Neuronal stem cell (in vitro differentiated cells): ENCODE data around the gene CCNDBP1.

Source experiments
- DNase-seq: peaks from one replicate; pipeline ENCODE4 v3.0.0-alpha.2; 2013; ENCODE audit warnings: low spot score
- H2AFZ ChIP-seq: one replicate; pipeline ENCODE4 v1.6.1; 2013; ENCODE audit warnings: mild to moderate bottlenecking, low read length, inconsistent platforms
- H2AK5ac ChIP-seq: 2 replicates; pipeline ENCODE4 v1.6.1; 2013; ENCODE audit warnings: low read depth, mild to moderate bottlenecking, inconsistent platforms, low read length, moderate library complexity, mixed read lengths
- H2BK120ac ChIP-seq: 2 replicates; pipeline ENCODE4 v1.6.1; 2013; ENCODE audit warnings: low read depth, mild to moderate bottlenecking, inconsistent platforms, low read length, moderate library complexity, mixed read lengths
- H2BK12ac ChIP-seq: one replicate; pipeline ENCODE4 v1.6.1; 2013; ENCODE audit warnings: low read length, inconsistent platforms
- H2BK15ac ChIP-seq: 2 replicates; pipeline ENCODE4 v1.6.1; 2013; ENCODE audit warnings: mild to moderate bottlenecking, low read length, inconsistent platforms, mixed read lengths
- H2BK5ac ChIP-seq: one replicate; pipeline ENCODE4 v1.6.1; 2013; ENCODE audit warnings: inconsistent platforms, mild to moderate bottlenecking, low read length, moderate library complexity
- H3K14ac ChIP-seq: one replicate; pipeline ENCODE4 v1.6.1; 2013; ENCODE audit warnings: low read length, inconsistent platforms
- H3K18ac ChIP-seq: 2 replicates; pipeline ENCODE4 v1.6.1; 2013; ENCODE audit warnings: low read length, inconsistent platforms
- H3K23ac ChIP-seq: 2 replicates; pipeline ENCODE4 v1.6.1; 2013; ENCODE audit warnings: low read depth, mild to moderate bottlenecking, mixed read lengths, low read length, inconsistent platforms; ENCODE audit not compliant: poor library complexity
- H3K27ac ChIP-seq: replicated peaks from 3 replicates; pipeline ENCODE4 v1.5.1; 2013; ENCODE audit warnings: low read length, inconsistent platforms
- H3K27me3 ChIP-seq, 3 experiments: 2 replicates each; pipeline ENCODE4 v1.6.1; 2013; ENCODE audit warnings: low read length in 3 of 3, mild to moderate bottlenecking in 2 of 3, inconsistent platforms in 1 of 3, low read depth in 1 of 3, mixed read lengths in 1 of 3, moderate library complexity in 1 of 3; ENCODE audit not compliant: control insufficient read depth in 3 of 3, insufficient read depth in 3 of 3
- H3K36me3 ChIP-seq, 2 donors: replicated peaks in 1 of 2; 2 replicates each; pipeline ENCODE4 v1.6.1; 2013; ENCODE audit warnings: low read length in 2 of 2; ENCODE audit not compliant: control insufficient read depth in 2 of 2, insufficient read depth in 2 of 2
- H3K4ac ChIP-seq: 2 replicates; pipeline ENCODE4 v1.6.1; 2013; ENCODE audit warnings: inconsistent platforms, mild to moderate bottlenecking, low read length, moderate library complexity
- H3K4me1 ChIP-seq, 2 donors: 1 replicate in 1 of 2; 2 replicates in 1 of 2; pipeline ENCODE4 v1.6.1; 2013; ENCODE audit warnings: low read length in 2 of 2, low read depth in 1 of 2; ENCODE audit not compliant: control insufficient read depth in 2 of 2, insufficient read depth in 1 of 2
- H3K4me2 ChIP-seq: one replicate; pipeline ENCODE4 v1.6.1; 2013; ENCODE audit warnings: mild to moderate bottlenecking, low read length, inconsistent platforms; ENCODE audit not compliant: insufficient read depth, poor library complexity, severe bottlenecking
- H3K4me3 ChIP-seq, 2 donors: 2 replicates each; pipeline ENCODE4 v1.5.1; 2013; ENCODE audit warnings: low read length in 2 of 2, mild to moderate bottlenecking in 2 of 2, inconsistent platforms in 1 of 2, moderate library complexity in 1 of 2
- H3K79me1 ChIP-seq: one replicate; pipeline ENCODE4 v1.6.1; 2013; ENCODE audit warnings: low read depth, mild to moderate bottlenecking, inconsistent platforms, low read length, moderate library complexity
- H3K9ac ChIP-seq: one replicate; pipeline ENCODE4 v1.6.1; 2013; ENCODE audit warnings: mild to moderate bottlenecking, low read depth, low read length, inconsistent platforms; ENCODE audit not compliant: poor library complexity
- H3K9me3 ChIP-seq, 2 donors: replicated peaks in 1 of 2; 2 replicates each; pipeline versions ENCODE3 to v1.6.1; 2013; ENCODE audit warnings: low read length in 2 of 2, mild to moderate bottlenecking in 2 of 2, inconsistent platforms in 1 of 2, low read depth in 1 of 2, mixed read lengths in 1 of 2, moderate library complexity in 1 of 2; ENCODE audit not compliant: control insufficient read depth in 2 of 2, insufficient read depth in 1 of 2
- H4K8ac ChIP-seq: one replicate; pipeline ENCODE4 v1.6.1; 2013; ENCODE audit warnings: low read depth, mild to moderate bottlenecking, inconsistent platforms, low read length, moderate library complexity
- H4K91ac ChIP-seq: one replicate; pipeline ENCODE4 v1.6.1; 2013; ENCODE audit warnings: low read length, low read depth, mild to moderate bottlenecking, inconsistent platforms; ENCODE audit not compliant: poor library complexity
- WGBS, 2 donors: extraction: QIAGEN DNeasy Blood & Tissue Kit; methylation state at CpG; one replicate each; pipeline ENCODE4 v1.1.7; 2013; ENCODE audit warnings: missing lambda C conversion rate in 2 of 2, mixed read lengths in 1 of 2; ENCODE audit not compliant: insufficient read length in 2 of 2, insufficient replicate concordance in 1 of 2; ENCODE audit errors: extremely low coverage in 2 of 2; 5-methylcytosine and 5-hydroxymethylcytosine counted together

Gene CCNDBP1

DNA sequence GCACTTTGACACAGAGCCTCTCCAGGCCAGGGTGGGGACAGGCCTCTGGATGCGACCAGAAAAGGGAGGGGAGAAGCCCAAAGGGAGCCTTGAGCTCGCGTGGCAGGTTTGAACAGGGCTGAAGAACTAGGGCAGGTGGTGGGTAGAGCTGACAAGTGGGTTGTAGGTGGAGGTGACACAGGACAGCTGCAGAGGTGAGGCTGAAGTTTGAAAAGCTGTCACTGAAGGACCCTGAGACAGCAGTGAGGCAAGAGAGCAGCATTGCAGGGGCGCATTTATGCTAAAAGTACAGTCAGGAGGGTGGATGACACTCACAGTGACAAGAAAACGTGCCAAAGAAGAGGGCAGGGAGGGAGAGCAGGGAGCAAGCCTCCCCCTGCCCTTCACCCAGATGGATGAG is 57.4 kb downstream of the CCNDBP1 start:
- DNase-seq, result no peak
- Histone ChIP-seq H3K4me2 (no peak overlapping the region), H3K9ac (no peak overlapping the region), H2BK12ac (peak overlapping the region; percentile 24), H2BK15ac (no peak overlapping the region), H3K36me3 (no peaks in the 10 kb centered on the region), H3K4me1 (peaks cover 0 to 8% of the 10 kb centered on the region in 2 donors), H3K4me3 (no peak overlapping the region), H3K79me1 (no peaks in the 10 kb centered on the region), H2BK5ac (no peak overlapping the region), H2BK120ac (no peak overlapping the region), H2AFZ (no peak overlapping the region), H3K4ac (no peak overlapping the region), H2AK5ac (peak overlapping the region; percentile 53), H3K9me3 (no peaks in the 10 kb centered on the region), H4K8ac (no peak overlapping the region), H4K91ac (no peak overlapping the region), H3K27me3 (peaks cover 0 to 46% (median 0%) of the 10 kb centered on the region in 3 experiments), H3K23ac (no peak overlapping the region), H3K27ac (no peak overlapping the region), H3K18ac (no peak overlapping the region), H3K14ac (no peak overlapping the region)
- no CpG with 5 or more reads among the region's 5 CpGs for WGBS, 2 donors

DNA sequence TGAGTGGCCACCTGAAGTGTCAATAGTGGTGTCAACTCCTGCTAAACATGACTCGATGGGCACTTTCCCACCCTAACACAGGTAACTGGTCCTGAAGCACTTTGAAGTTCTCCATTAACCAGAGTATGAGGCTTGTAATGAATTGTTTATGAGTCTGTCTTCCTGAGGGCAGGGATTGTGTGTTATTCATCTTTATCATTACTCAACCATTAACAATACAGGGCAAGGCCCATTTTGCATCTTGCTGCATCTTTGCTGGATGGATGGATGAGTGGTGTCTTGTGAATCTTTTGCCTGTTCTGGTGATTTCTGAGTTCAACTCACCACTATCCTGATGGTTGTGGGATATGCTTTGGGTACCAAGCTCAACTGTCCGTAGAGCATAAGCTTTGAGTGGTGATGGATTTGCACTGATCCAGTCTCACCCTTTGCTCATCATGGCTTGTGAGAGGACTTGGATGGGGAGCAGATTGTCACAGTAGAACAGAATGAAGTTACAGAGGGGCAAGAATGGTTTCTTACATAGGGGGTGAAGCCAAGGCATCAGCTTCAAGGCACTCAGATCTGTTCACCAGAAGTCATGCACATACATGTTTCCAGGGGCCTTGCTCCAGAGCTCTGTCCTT is 57.9 kb downstream of the CCNDBP1 start:
- Histone ChIP-seq H3K27ac (no peak overlapping the region), H3K4me3 (no peak overlapping the region)
- no peak for DNase-seq

DNA sequence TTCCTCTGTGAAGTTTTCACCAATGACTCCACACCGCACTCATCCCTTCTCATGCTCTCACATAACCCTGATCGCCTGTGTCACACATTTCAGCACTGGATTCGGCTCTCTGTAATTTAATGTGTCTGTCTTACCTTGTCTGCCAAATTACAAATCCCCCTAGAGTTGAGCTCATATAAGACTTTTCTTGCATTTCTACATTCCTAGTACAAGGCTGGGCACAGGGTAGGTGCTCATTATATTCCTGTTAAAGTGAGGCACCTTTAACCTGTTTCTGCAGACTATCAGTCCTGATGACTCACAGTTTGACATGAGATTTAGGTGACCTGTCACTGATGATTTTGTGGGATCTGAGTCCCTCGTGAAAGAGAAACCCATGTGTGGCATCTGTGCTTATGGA is 58.9 kb downstream of the CCNDBP1 start:
- Histone ChIP-seq H3K4ac (no peak overlapping the region), H2AFZ (no peak overlapping the region), H4K91ac (no peak overlapping the region), H2BK15ac (no peak overlapping the region), H2BK5ac (no peak overlapping the region), H4K8ac (no peak overlapping the region), H2AK5ac (no peak overlapping the region), H3K9ac (no peak overlapping the region), H3K9me3 (no peaks in the 10 kb centered on the region), H3K27ac (no peak overlapping the region), H3K4me1 (no peaks in the 10 kb centered on the region), H3K4me2 (no peak overlapping the region), H3K79me1 (no peaks in the 10 kb centered on the region), H3K14ac (no peak overlapping the region), H3K4me3 (no peak overlapping the region), H2BK12ac (no peak overlapping the region), H3K23ac (no peak overlapping the region), H3K18ac (no peak overlapping the region), H2BK120ac (no peak overlapping the region), H3K36me3 (no peaks in the 10 kb centered on the region), H3K27me3 (peaks cover 0 to 43% (median 0%) of the 10 kb centered on the region in 3 experiments)
- no peak for DNase-seq
- no CpG with 5 or more reads among the region's 4 CpGs for WGBS, 2 donors

More for the DNA sequence above, 57.9 kb downstream of the CCNDBP1 start:
- Histone ChIP-seq H2BK12ac (peak overlapping the region; percentile 24), H3K4me2 (no peak overlapping the region), H2BK15ac (no peak overlapping the region), H2BK120ac (no peak overlapping the region), H3K9me3 (no peaks in the 10 kb centered on the region), H3K18ac (no peak overlapping the region), H3K9ac (no peak overlapping the region), H2BK5ac (no peak overlapping the region), H3K23ac (no peak overlapping the region), H2AK5ac (peak overlapping the region; percentile 53), H4K8ac (no peak overlapping the region), H3K27me3 (peaks cover 0 to 46% (median 0%) of the 10 kb centered on the region in 3 experiments), H2AFZ (no peak overlapping the region), H3K4ac (no peak overlapping the region), H3K79me1 (no peaks in the 10 kb centered on the region), H4K91ac (no peak overlapping the region), H3K36me3 (no peaks in the 10 kb centered on the region), H3K4me1 (peaks cover 0 to 6% of the 10 kb centered on the region in 2 donors), H3K14ac (no peak overlapping the region)
- no CpG with 5 or more reads among the region's 2 CpGs for WGBS, 2 donors

DNA sequence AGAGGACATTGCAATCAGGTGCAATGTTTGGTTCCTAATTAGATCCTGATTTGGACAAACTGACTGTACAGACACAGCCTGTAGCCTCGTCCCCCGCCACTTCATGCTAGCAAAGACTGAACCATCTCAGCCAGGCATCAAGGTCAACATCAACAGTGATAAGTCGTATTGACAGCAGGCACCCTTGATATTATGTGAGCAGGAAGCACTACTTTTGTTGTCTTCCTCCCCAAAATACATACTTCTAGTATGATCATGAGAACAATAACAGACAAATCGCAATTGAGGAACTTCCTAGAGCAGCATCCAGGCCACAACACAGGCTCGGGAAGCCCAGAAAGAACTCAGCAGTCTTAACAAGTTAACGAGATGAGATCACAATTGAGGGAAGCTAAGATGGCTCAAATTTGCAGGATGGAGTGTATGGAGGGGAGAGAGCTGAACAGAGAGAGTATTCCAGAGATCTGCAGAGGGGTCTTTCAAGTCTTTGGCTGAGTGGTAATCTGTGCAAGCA is 61.1 kb downstream of the CCNDBP1 start:
- no CpG with 5 or more reads among the region's 6 CpGs for WGBS, 2 donors
- no peaks in the 10 kb centered on the region for H3K4me1 ChIP-seq
- H3K36me3 ChIP-seq, result no peaks in the 10 kb centered on the region
- H3K9ac ChIP-seq, result no peak overlapping the region
- no peaks in the 10 kb centered on the region for H3K9me3 ChIP-seq
- H3K27ac ChIP-seq, result no peak overlapping the region
- H2BK12ac ChIP-seq, result no peak overlapping the region
- no peak overlapping the region for H3K4ac ChIP-seq
- no peak overlapping the region for H2BK120ac ChIP-seq
- no peak overlapping the region for H3K18ac ChIP-seq
- peaks cover 0 to 40% (median 0%) of the 10 kb centered on the region in 3 experiments for H3K27me3 ChIP-seq
- H3K23ac ChIP-seq, result no peak overlapping the region
- no peaks in the 10 kb centered on the region for H3K79me1 ChIP-seq
- DNase-seq, result no peak
- H3K4me3 ChIP-seq, result no peak overlapping the region
- no peak overlapping the region for H2AK5ac ChIP-seq
- no peak overlapping the region for H4K8ac ChIP-seq
- no peak overlapping the region for H2AFZ ChIP-seq
- H3K14ac ChIP-seq, result no peak overlapping the region
- H2BK15ac ChIP-seq, result no peak overlapping the region
- no peak overlapping the region for H4K91ac ChIP-seq
- H3K4me2 ChIP-seq, result no peak overlapping the region
- H2BK5ac ChIP-seq, result no peak overlapping the region
